ENCODE data around the gene REXO5.

- TF ChIP-seq, protein P1, sequence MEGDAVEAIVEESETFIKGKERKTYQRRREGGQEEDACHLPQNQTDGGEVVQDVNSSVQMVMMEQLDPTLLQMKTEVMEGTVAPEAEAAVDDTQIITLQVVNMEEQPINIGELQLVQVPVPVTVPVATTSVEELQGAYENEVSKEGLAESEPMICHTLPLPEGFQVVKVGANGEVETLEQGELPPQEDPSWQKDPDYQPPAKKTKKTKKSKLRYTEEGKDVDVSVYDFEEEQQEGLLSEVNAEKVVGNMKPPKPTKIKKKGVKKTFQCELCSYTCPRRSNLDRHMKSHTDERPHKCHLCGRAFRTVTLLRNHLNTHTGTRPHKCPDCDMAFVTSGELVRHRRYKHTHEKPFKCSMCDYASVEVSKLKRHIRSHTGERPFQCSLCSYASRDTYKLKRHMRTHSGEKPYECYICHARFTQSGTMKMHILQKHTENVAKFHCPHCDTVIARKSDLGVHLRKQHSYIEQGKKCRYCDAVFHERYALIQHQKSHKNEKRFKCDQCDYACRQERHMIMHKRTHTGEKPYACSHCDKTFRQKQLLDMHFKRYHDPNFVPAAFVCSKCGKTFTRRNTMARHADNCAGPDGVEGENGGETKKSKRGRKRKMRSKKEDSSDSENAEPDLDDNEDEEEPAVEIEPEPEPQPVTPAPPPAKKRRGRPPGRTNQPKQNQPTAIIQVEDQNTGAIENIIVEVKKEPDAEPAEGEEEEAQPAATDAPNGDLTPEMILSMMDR (conservative IDR thresholded peaks at IDR 0.05 in 1 of 2, IDR thresholded peaks at IDR 0.05 in 1 of 2; ENCODE audit: extremely low read depth in 1 of 2, insufficient read depth in 1 of 2, low read depth in 1 of 2, low read length in 2 of 2): peak; percentile 83 to 93
- TF ChIP-seq EZH2 (IDR thresholded peaks at IDR 0.05; ENCODE audit: borderline replicate concordance, low read length): no peak
Observed at GRCh38 chr16:20774703-20775362, 31.5 kb upstream of the REXO5 start.

Measured in mammary epithelial cell (primary cell).